ENCODE results near the gene CALML6.
"Not testable (repeated sequence)": the region's sequence is repeated elsewhere in the genome, so short reads cannot be mapped to it uniquely, and the experiment has no call there.

CALML6 gene

DNA sequence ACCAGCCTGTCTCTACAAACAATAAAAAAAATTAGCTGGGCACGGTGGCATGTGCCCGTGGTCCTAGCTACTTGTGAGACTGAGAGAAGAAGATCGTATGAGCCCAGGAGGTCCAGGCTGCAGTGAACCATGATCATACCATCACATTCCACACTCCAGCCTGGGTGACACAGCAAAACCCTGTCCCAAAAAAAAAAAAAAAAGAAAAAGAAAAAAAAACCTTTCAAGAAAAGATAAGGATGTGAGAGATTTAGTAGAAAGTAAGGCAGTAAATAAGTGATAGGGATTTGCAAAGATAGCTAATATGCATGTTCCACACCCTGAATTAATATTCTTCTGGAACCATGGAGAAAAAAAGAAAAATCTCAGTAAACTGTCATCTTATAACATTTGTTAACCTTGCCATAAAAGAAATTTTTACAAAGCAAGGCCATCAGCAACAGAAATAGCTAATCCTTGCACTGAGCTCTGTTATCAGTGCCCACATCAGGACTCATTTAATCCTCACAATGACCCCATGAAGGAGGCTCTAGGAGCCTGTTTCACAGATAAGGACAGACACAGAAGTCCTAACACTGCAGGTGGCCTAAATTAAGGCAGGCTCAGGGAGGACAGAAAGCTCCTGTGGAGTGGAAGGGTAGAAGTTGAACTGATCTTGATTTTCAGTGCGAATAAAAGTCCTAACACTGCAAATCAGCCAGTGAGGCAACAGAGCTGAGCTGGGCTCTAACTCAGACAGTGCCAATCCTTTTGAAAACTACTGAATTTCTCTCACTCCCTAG, 31.8 kb upstream of the CALML6 start:
- TF ChIP-seq, protein P1, sequence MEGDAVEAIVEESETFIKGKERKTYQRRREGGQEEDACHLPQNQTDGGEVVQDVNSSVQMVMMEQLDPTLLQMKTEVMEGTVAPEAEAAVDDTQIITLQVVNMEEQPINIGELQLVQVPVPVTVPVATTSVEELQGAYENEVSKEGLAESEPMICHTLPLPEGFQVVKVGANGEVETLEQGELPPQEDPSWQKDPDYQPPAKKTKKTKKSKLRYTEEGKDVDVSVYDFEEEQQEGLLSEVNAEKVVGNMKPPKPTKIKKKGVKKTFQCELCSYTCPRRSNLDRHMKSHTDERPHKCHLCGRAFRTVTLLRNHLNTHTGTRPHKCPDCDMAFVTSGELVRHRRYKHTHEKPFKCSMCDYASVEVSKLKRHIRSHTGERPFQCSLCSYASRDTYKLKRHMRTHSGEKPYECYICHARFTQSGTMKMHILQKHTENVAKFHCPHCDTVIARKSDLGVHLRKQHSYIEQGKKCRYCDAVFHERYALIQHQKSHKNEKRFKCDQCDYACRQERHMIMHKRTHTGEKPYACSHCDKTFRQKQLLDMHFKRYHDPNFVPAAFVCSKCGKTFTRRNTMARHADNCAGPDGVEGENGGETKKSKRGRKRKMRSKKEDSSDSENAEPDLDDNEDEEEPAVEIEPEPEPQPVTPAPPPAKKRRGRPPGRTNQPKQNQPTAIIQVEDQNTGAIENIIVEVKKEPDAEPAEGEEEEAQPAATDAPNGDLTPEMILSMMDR (IDR thresholded peaks at IDR 0.05; ENCODE audit: insufficient read depth, low read depth, low read length, missing control alignments) = no peak
- no peak for DNase-seq (ENCODE audit: low read depth)
- no peak overlapping the region for H3K4me3 ChIP-seq (ENCODE audit: low read depth, low read length)

DNA sequence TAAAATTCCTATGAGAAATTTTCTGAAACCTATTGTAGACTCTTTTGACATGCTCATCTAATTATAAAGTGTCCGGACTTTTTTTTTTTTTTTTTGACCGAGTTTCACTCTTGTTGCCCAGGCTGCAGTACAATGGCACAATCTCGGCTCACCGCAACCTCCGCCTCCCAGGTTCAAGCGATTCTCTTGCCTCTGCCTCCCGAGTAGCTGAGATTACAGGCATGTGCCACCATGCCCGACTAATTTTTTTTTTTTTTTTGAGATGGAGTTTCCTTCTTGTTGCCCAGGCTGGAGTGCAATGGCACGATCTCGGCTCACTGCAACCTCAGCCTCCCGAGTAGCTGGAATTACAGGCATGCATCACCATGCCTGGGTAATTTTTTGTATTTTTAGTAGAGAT, 31.2 kb upstream of the CALML6 start:
- DNase-seq (ENCODE audit: low read depth); H3K4me3 ChIP-seq (ENCODE audit: low read depth, low read length): not testable (repeated sequence)

DNA sequence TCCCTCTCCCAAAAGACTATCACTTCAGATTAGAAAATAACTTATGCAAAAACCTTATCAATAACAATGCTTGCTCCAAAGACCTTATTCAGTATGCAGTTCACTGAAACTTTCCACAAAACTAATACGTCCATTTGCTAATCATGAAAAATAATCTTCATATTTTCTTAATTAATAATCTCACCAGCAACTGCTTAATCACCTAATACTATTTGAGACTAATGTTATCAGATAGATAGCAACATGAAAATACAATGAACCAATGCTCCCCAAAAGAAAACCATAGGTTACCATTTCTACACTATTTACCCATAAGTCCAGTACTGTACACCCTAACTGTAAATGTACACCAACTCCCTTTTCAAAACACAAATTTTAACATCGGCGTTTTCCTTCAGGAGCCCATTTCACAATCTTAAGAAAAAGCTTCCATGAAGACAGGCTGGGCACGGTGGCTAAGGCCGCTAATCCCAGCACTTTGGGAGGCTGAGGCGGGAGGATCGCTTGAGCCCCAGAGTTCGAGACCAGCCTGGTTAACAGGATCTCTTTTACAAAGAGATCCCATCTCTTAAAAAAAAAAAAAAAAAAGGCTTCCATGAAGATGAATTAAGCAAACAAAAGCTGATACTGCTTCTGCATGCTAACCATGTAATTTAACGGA, 25.8 kb upstream of the CALML6 start:
- H3K4me3 ChIP-seq (ENCODE audit: low read depth, low read length) = peak overlapping the region; percentile 92
- TF ChIP-seq, protein P1 (IDR thresholded peaks at IDR 0.05; ENCODE audit: insufficient read depth, low read depth, low read length, missing control alignments) = no peak
- no peak for DNase-seq (ENCODE audit: low read depth)

DNA sequence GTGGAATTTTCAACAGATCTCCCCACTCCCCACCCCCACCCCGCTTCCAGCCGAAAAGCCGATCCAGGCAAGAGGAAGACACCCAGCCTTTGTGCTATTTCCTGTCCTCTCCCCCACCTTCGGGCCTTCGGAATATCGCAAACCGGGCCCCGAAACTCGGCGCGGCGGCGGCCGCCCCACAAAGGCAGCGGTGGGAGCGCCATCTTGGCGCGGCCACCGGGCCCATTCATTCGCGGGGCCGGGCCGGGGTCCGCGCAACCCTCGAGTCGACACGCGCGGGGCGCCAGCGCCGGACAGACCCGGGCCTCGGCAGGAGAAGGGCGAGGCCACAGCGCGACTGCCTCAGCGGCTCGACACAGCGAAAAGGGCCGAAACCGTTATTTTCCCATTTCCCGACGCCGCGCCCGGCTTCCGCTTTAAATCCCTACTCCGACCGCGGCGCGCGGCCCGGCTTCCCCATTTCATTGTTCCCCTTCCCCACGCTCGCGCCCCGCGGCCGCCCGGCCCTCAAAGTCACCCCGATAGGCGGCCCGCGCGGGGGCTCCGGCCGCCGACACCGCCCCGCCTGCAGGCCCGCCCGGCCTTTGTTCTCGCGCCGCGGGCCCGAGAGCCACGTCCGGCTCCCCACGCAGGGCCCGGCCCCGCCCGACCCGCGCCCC, 25.1 kb upstream of the CALML6 start:
- DNase-seq (ENCODE audit: low read depth) = peak; percentile 66
- TF ChIP-seq, protein P1 (IDR thresholded peaks at IDR 0.05; ENCODE audit: insufficient read depth, low read depth, low read length, missing control alignments) = no peak
- H3K4me3 ChIP-seq (ENCODE audit: low read depth, low read length) = peak overlapping the region; percentile 92

DNA sequence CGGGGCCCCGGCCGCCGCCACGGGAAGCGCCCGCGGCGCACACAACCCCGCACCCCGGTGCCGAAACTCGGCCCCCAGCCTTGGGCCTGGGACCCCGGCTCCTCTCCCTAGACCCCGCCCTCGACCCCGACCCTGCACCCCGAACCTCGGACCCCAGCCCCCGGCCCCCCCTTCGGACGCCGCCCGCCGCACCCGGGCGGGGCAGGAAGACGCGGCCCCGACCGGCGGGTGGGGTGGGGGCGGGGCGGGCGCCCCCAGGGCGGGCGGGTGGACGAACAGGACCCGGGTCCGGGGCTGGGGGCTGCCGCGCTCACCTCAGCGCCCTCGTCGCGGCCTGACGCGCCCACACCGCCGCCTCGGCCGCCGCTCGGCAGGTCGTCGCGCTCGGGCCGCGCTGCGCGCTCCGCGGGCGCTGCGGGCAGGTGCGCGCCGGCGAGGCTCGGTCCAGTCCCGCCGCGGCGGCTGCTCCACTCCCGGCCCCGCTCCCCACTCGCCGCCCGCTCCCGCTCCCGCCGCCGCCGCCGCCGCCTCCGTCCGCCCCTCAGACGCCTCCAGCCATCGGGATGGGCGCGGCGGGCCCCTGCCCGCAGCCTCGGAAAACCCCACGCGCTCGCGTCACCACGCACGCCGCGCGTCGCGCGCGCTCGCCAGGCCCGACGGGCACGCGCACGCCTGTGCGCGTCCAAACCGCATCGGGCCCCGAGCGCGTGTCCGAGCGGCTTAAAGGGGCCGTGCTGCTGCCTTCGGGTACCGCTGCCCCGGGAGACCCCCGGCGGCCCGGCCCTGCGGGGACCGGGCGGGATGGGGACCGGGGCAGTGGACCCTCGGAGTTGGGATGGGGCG, 24.3 kb upstream of the CALML6 start, which contains the start of gene GNB1:
Gene GNB1 (minus strand): TSS at position 582 of the 843 bp plus-strand sequence. CDS start 65,634 bp downstream, outside the sequence.
- DNase-seq (ENCODE audit: low read depth) = peak; percentile 95
- TF ChIP-seq, protein P1 (IDR thresholded peaks at IDR 0.05; ENCODE audit: insufficient read depth, low read depth, low read length, missing control alignments) = no peak
- H3K4me3 ChIP-seq (ENCODE audit: low read depth, low read length) = peak within 1 kb of the TSS; percentile 92

DNA sequence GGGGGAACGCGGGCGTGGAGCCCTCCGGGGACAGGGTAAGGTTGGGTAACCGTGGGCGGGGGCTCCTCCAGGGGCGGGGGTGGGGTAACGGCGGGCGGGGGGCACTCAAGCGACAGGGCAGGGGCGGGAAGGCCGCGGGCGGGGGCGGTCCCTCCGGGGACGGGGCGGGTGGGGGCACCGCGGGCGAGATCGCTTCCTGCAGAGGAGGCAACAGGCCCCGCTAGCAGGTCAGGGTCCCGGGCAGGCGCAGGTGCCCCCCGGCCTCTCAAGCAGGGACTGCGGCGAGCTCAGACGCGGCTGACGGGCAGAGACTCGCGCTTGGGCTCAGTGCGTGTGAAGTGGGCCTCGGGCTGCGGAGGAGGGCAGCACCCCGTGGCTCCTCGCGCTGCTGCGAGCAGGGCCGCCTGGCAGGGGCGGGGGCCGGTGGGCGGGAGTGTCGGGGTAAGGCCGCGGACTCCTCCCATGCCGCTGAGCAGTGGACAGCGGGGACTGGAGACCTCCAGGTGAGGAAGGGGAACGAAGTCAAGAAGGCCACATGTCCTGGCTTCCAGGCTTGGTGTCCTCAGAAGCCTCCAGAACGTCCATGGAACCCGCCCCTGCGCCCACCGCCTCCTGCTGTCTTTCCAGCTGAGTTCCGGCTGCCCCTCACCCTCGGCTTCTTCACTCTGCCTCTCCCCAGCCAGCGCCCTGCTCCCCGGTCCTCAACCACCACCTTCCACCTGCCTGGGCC, 23.5 kb upstream of the CALML6 start:
- H3K4me3 ChIP-seq (ENCODE audit: low read depth, low read length) = peak overlapping the region; percentile 68
- TF ChIP-seq, protein P1 (IDR thresholded peaks at IDR 0.05; ENCODE audit: insufficient read depth, low read depth, low read length, missing control alignments) = no peak
- DNase-seq (ENCODE audit: low read depth) = peak; percentile 79
